HCT116 (cell line): Measurements from ENCODE around the gene VPS39. TPM values are rescaled to one million over a fixed set of nuclear protein-coding genes. Genes with fewer than 3 reads are reported as not detected.

ENCODE experiments used
- ATAC-seq: fragments of 200-7000 bp; cut with Tn5 transposase; 2 replicates; pipeline ENCODE4 v1.9.1; 2020; ENCODE audit warnings: mild to moderate bottlenecking, moderate library complexity
- BruUV-seq: library from RNA; stranded (reverse); fragments of 400-500 nt; replicated peaks from 2 replicates; lab custom pipeline; 2021; lab: Mats Ljungman, UMichigan
- CTCF ChIA-PET: fragments of 300-600 bp; sonication (Branson Sonifier 250); formaldehyde crosslinking; loops from one replicate; lab custom pipeline; 2021; ENCODE audit warnings: antibody characterized with exemption; lab: Charles Lee
- POLR2A ChIA-PET: fragments of 300-600, 350-600 bp; sonication (Branson Sonifier 250); formaldehyde crosslinking; loops from one replicate; lab custom pipeline; 2021; ENCODE audit warnings: antibody characterized with exemption; lab: Charles Lee
- RAD21 ChIA-PET, 2 experiments: fragments of 300-600 bp; sonication (Branson Sonifier 250); formaldehyde crosslinking; loops; one replicate each; lab custom pipeline; 2023; ENCODE audit warnings: low total read pairs in 2 of 2; ENCODE audit not compliant: uncharacterized antibody in 2 of 2, unreplicated experiment in 2 of 2, low non-redundant PET in 1 of 2; lab: Charles Lee
- DNase-seq: peaks from one replicate; pipeline ENCODE4 v3.0.0-alpha.2; 2010; ENCODE audit warnings: low read depth, low spot score
- H2AFZ ChIP-seq: fragments of 200-600 bp; shearing (Covaris generic), sonication (generic); 2 replicates; pipeline ENCODE4 v1.6.1; 2017; ENCODE audit warnings: low read depth, mixed run types, mixed read lengths, antibody characterized with exemption, low read length; ENCODE audit not compliant: poor library complexity, severe bottlenecking
- H3K27ac ChIP-seq: 2 replicates; pipeline ENCODE4 v1.5.1; 2012; ENCODE audit warnings: low read depth, low read length
- H3K27me3 ChIP-seq: fragments of 200-600 bp; sonication (generic); 2 replicates; pipeline ENCODE4 v1.6.1; 2016; ENCODE audit warnings: mixed run types, low read length, mixed read lengths; ENCODE audit not compliant: insufficient read depth
- H3K36me3 ChIP-seq, 2 experiments: fragments of 200-500 bp in 1 of 2; fragments of 200-600 bp in 1 of 2; sonication (Bioruptor generic) in 1 of 2; sonication (generic) in 1 of 2; 2 replicates each; pipeline versions ENCODE4 v1.5.1 to v1.6.1; 2014 to 2016; ENCODE audit warnings: low read length in 2 of 2, inconsistent platforms in 1 of 2, mixed read lengths in 1 of 2, mixed run types in 1 of 2; ENCODE audit not compliant: insufficient read depth in 2 of 2, control insufficient read depth in 1 of 2
- H3K4me1 ChIP-seq, 2 experiments: fragments of 200-600 bp in 1 of 2; sonication (generic) in 1 of 2; 2 replicates each; pipeline versions ENCODE4 v1.5.1 to v1.6.1; 2012 to 2017; ENCODE audit warnings: low read length in 2 of 2, inconsistent platforms in 1 of 2, mild to moderate bottlenecking in 1 of 2, mixed read lengths in 1 of 2, mixed run types in 1 of 2, moderate library complexity in 1 of 2; ENCODE audit not compliant: insufficient read depth in 2 of 2, control insufficient read depth in 1 of 2
- H3K4me2 ChIP-seq: fragments of 200-600 bp; sonication (generic); 2 replicates; pipeline ENCODE4 v1.6.1; 2017; ENCODE audit warnings: mixed run types, low read length, mixed read lengths
- H3K4me3 ChIP-seq, 2 experiments: fragments of 200-600 bp in 1 of 2; sonication (generic) in 1 of 2; replicated peaks in 1 of 2; 2 replicates each; pipeline ENCODE4 v1.5.1; 2011 to 2016; ENCODE audit warnings: low read length in 2 of 2, control low read depth in 1 of 2, low read depth in 1 of 2, mild to moderate bottlenecking in 1 of 2, mixed read lengths in 1 of 2, mixed run types in 1 of 2
- H3K79me2 ChIP-seq: fragments of 200-600 bp; sonication (generic); 2 replicates; pipeline ENCODE4 v1.6.1; 2017; ENCODE audit warnings: mild to moderate bottlenecking, mixed run types, low read length, moderate library complexity, mixed read lengths; ENCODE audit not compliant: insufficient read depth
- H3K9ac ChIP-seq: fragments of 200-600 bp; sonication (generic); 2 replicates; pipeline ENCODE4 v1.6.1; 2016; ENCODE audit warnings: low read length, mixed read lengths
- H3K9me2 ChIP-seq: fragments of 200-600 bp; sonication (generic), shearing (Covaris generic); 2 replicates; pipeline ENCODE4 v1.6.1; 2017; ENCODE audit warnings: mixed run types, mild to moderate bottlenecking, moderate library complexity; ENCODE audit not compliant: insufficient read depth
- H3K9me3 ChIP-seq, 2 experiments: fragments of 200-500 bp in 1 of 2; fragments of 200-600 bp in 1 of 2; sonication (Bioruptor generic) in 1 of 2; sonication (generic) in 1 of 2; 2 replicates each; pipeline ENCODE4 v1.6.1; 2014 to 2017; ENCODE audit warnings: low read length in 2 of 2, mixed read lengths in 2 of 2, inconsistent platforms in 1 of 2, low read depth in 1 of 2, mild to moderate bottlenecking in 1 of 2, mixed run types in 1 of 2, moderate library complexity in 1 of 2; ENCODE audit not compliant: control insufficient read depth in 1 of 2, insufficient read depth in 1 of 2
- H4K20me1 ChIP-seq: fragments of 200-600 bp; sonication (generic), shearing (Covaris generic); 2 replicates; pipeline ENCODE4 v1.6.1; 2017; ENCODE audit warnings: mixed run types, mild to moderate bottlenecking, moderate library complexity; ENCODE audit not compliant: insufficient read depth
- POLR2A ChIP-seq: IDR thresholded peaks from 2 replicates; pipeline ENCODE4 v1.7.0; 2011; ENCODE audit warnings: borderline replicate concordance; ENCODE audit not compliant: insufficient read depth, insufficient read length; ENCODE audit errors: extremely low read depth
- RAD21 ChIP-seq: IDR thresholded peaks from 2 replicates; pipeline ENCODE4 v1.6.1; 2012; ENCODE audit warnings: low read depth, mild to moderate bottlenecking
- SRF ChIP-seq: IDR thresholded peaks from 2 replicates; pipeline ENCODE4 v1.6.1; 2012; ENCODE audit warnings: low read depth
- YY1 ChIP-seq: IDR thresholded peaks from 2 replicates; pipeline ENCODE4 v1.6.1; 2011; ENCODE audit warnings: low read length, low read depth, moderate library complexity, mild to moderate bottlenecking; ENCODE audit not compliant: insufficient replicate concordance; ENCODE audit errors: extremely low read depth
- ZNF274 ChIP-seq: fragments of 200-500 bp; sonication (Bioruptor generic); IDR thresholded peaks from 2 replicates; pipeline ENCODE4 v1.6.1; 2014; ENCODE audit warnings: mild to moderate bottlenecking, low read depth, low read length, inconsistent platforms
- intact Hi-C: fragments of 100-400 bp; cut with micrococcal nuclease; formaldehyde crosslinking; loops from 2 replicates; pipeline ENCODE4 v1.10.0; 2022
- total RNA-seq: library from RNA; stranded (reverse); gene quantifications from one replicate; pipeline ENCODE4 v1.2.1, GENCODE V29; 2021; ENCODE audit not compliant: unreplicated experiment
- TF ChIP-seq, protein P1 (sequence below): IDR thresholded peaks from 2 replicates; pipeline ENCODE4 v1.6.1; 2012; ENCODE audit warnings: low read depth
- TF ChIP-seq, protein P2 (sequence below), 3 experiments: fragments of 200-600 bp in 1 of 3; sonication (generic) in 1 of 3; IDR thresholded peaks in 2 of 3; conservative IDR thresholded peaks in 1 of 3; 2 replicates each; pipeline ENCODE4 v1.5.1; 2012 to 2017; ENCODE audit warnings: low read depth in 2 of 3, low read length in 2 of 3, antibody characterized with exemption in 1 of 3, borderline replicate concordance in 1 of 3, control low read depth in 1 of 3, mild to moderate bottlenecking in 1 of 3, mixed read lengths in 1 of 3, mixed run types in 1 of 3, moderate library complexity in 1 of 3; ENCODE audit not compliant: insufficient read depth in 1 of 3

The VPS39 gene
- total RNA-seq, 1 experiment from 2014 or later, result 40.1 TPM

GRCh38 chr15:42128476-42128875, 79.6 kb downstream of the VPS39 start:
- TF ChIP-seq, protein P1, sequence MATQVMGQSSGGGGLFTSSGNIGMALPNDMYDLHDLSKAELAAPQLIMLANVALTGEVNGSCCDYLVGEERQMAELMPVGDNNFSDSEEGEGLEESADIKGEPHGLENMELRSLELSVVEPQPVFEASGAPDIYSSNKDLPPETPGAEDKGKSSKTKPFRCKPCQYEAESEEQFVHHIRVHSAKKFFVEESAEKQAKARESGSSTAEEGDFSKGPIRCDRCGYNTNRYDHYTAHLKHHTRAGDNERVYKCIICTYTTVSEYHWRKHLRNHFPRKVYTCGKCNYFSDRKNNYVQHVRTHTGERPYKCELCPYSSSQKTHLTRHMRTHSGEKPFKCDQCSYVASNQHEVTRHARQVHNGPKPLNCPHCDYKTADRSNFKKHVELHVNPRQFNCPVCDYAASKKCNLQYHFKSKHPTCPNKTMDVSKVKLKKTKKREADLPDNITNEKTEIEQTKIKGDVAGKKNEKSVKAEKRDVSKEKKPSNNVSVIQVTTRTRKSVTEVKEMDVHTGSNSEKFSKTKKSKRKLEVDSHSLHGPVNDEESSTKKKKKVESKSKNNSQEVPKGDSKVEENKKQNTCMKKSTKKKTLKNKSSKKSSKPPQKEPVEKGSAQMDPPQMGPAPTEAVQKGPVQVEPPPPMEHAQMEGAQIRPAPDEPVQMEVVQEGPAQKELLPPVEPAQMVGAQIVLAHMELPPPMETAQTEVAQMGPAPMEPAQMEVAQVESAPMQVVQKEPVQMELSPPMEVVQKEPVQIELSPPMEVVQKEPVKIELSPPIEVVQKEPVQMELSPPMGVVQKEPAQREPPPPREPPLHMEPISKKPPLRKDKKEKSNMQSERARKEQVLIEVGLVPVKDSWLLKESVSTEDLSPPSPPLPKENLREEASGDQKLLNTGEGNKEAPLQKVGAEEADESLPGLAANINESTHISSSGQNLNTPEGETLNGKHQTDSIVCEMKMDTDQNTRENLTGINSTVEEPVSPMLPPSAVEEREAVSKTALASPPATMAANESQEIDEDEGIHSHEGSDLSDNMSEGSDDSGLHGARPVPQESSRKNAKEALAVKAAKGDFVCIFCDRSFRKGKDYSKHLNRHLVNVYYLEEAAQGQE, result no peak
- no peak for TF ChIP-seq YY1
- no peak for TF ChIP-seq SRF
- TF ChIP-seq, protein P2, sequence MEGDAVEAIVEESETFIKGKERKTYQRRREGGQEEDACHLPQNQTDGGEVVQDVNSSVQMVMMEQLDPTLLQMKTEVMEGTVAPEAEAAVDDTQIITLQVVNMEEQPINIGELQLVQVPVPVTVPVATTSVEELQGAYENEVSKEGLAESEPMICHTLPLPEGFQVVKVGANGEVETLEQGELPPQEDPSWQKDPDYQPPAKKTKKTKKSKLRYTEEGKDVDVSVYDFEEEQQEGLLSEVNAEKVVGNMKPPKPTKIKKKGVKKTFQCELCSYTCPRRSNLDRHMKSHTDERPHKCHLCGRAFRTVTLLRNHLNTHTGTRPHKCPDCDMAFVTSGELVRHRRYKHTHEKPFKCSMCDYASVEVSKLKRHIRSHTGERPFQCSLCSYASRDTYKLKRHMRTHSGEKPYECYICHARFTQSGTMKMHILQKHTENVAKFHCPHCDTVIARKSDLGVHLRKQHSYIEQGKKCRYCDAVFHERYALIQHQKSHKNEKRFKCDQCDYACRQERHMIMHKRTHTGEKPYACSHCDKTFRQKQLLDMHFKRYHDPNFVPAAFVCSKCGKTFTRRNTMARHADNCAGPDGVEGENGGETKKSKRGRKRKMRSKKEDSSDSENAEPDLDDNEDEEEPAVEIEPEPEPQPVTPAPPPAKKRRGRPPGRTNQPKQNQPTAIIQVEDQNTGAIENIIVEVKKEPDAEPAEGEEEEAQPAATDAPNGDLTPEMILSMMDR (IDR thresholded peaks at IDR 0.05 in 2 of 3, conservative IDR thresholded peaks at IDR 0.05 in 1 of 3; ENCODE audit: borderline replicate concordance in 1 of 3, insufficient read depth in 1 of 3, low read depth in 2 of 3, low read length in 2 of 3), result no peak
- no peak for TF ChIP-seq ZNF274
- no peak for TF ChIP-seq RAD21
- TF ChIP-seq POLR2A, result no peak
- DNase-seq, result no peak
- RAD21 ChIA-PET, result no interaction called here
- no peaks in the 10 kb centered on the region for H3K9me2 ChIP-seq
- H3K4me2 ChIP-seq, result no peak overlapping the region
- H3K36me3 ChIP-seq, result no peaks in the 10 kb centered on the region
- H3K4me3 ChIP-seq, result no peak overlapping the region
- H3K9ac ChIP-seq, result no peak overlapping the region
- H4K20me1 ChIP-seq, result no peaks in the 10 kb centered on the region
- H2AFZ ChIP-seq, result no peak overlapping the region
- ATAC-seq, result no peak
- no TSS peak for BruUV-seq
- H3K9me3 ChIP-seq, result no peaks in the 10 kb centered on the region
- POLR2A ChIA-PET, result no interaction called here
- H3K79me2 ChIP-seq, result no peaks in the 10 kb centered on the region
- no peaks in the 10 kb centered on the region for H3K4me1 ChIP-seq
- CTCF ChIA-PET, result interaction anchor here (1.2 kb wide), 1 partner anchor 9 kb away, joined by 4 read pairs; no protein-coding TSS in a partner anchor
- intact Hi-C loops, result no loop called here
- H3K27ac ChIP-seq, result no peak overlapping the region
- H3K27me3 ChIP-seq, result peaks cover 10% of the 10 kb centered on the region
